SK-N-SH (cell line): Measurements from ENCODE around the gene HEMK1. TPM values are rescaled to one million over a fixed set of nuclear protein-coding genes. Genes with fewer than 3 reads are reported as not detected.

ENCODE experiments used
- CTCF ChIA-PET: fragments of 300-600, 350-600 bp; formaldehyde crosslinking; extraction: SDS; loops from one replicate; lab custom pipeline; 2021; lab: Yijun Ruan, JAX
- POLR2A ChIA-PET: fragments of 350-600 bp; sonication (Branson Sonifier 250); formaldehyde crosslinking; extraction: SDS; loops from one replicate; lab custom pipeline; 2020; ENCODE audit warnings: antibody characterized with exemption, inconsistent platforms; lab: Yijun Ruan, JAX
- DNase-seq: peaks from one replicate; pipeline ENCODE4 v3.0.0; 2012
- H2AFZ ChIP-seq: fragments of 200-600 bp; sonication (generic); 2 replicates; pipeline ENCODE4 v1.8.1; 2016; ENCODE audit warnings: antibody characterized with exemption, mild to moderate bottlenecking, low read depth
- H3F3A ChIP-seq: fragments of 200-600 bp; sonication (generic); replicated peaks from 2 replicates; pipeline ENCODE3; 2016; ENCODE audit warnings: antibody characterized with exemption, mild to moderate bottlenecking; ENCODE audit not compliant: insufficient read depth
- H3K27ac ChIP-seq, 2 experiments: fragments of 200-500 bp in 1 of 2; fragments of 200-600 bp in 1 of 2; sonication (Bioruptor generic) in 1 of 2; sonication (generic), shearing (Covaris generic) in 1 of 2; 2 replicates each; pipeline versions ENCODE4 v1.5.1 to v1.6.1; 2014 to 2016; ENCODE audit warnings: low read depth in 2 of 2, inconsistent platforms in 1 of 2, low read length in 1 of 2, mild to moderate bottlenecking in 1 of 2, mixed read lengths in 1 of 2
- H3K27me3 ChIP-seq: fragments of 200-600 bp; sonication (generic), shearing (Covaris generic); 2 replicates; pipeline ENCODE4 v1.6.1; 2016; ENCODE audit warnings: mixed run types; ENCODE audit not compliant: insufficient read depth
- H3K36me3 ChIP-seq, 2 experiments: fragments of 200-500 bp in 1 of 2; fragments of 200-600 bp in 1 of 2; sonication (Bioruptor generic) in 1 of 2; sonication (generic) in 1 of 2; replicated peaks in 1 of 2; 2 replicates each; pipeline versions ENCODE3 to v1.5.1; 2014 to 2016; ENCODE audit warnings: low read length in 1 of 2, mild to moderate bottlenecking in 1 of 2; ENCODE audit not compliant: insufficient read depth in 2 of 2, control insufficient read depth in 1 of 2
- H3K4me1 ChIP-seq, 2 experiments: fragments of 200-500 bp in 1 of 2; fragments of 200-600 bp in 1 of 2; sonication (Bioruptor generic) in 1 of 2; sonication (generic), shearing (Covaris generic) in 1 of 2; 2 replicates each; pipeline versions ENCODE4 v1.5.1 to v1.6.1; 2014 to 2016; ENCODE audit warnings: low read depth in 1 of 2, low read length in 1 of 2, mixed run types in 1 of 2; ENCODE audit not compliant: insufficient read depth in 2 of 2, control insufficient read depth in 1 of 2
- H3K4me2 ChIP-seq: fragments of 200-600 bp; sonication (generic), shearing (Covaris generic); 2 replicates; pipeline ENCODE4 v1.6.1; 2017; ENCODE audit warnings: mixed run types
- H3K4me3 ChIP-seq, 2 experiments: fragments of 200-500 bp in 1 of 2; fragments of 200-600 bp in 1 of 2; sonication (Bioruptor generic) in 1 of 2; sonication (generic), shearing (Covaris generic) in 1 of 2; 2 replicates each; pipeline versions ENCODE4 v1.5.1 to v1.8.1; 2014 to 2016; ENCODE audit warnings: low read depth in 2 of 2, inconsistent platforms in 1 of 2, low read length in 1 of 2, mild to moderate bottlenecking in 1 of 2, mixed read lengths in 1 of 2, moderate library complexity in 1 of 2
- H3K79me2 ChIP-seq: fragments of 200-600 bp; sonication (generic); 2 replicates; pipeline ENCODE4 v1.8.1; 2017; ENCODE audit warnings: mild to moderate bottlenecking; ENCODE audit not compliant: insufficient read depth
- H3K9ac ChIP-seq: fragments of 200-600 bp; sonication (generic); 2 replicates; pipeline ENCODE4 v1.6.1; 2017; ENCODE audit warnings: mixed run types
- H3K9me2 ChIP-seq: fragments of 200-600 bp; sonication (generic); 2 replicates; pipeline ENCODE4 v1.6.1; 2017; ENCODE audit warnings: mixed run types
- H3K9me3 ChIP-seq: fragments of 200-600 bp; sonication (generic); 2 replicates; pipeline ENCODE4 v1.6.1; 2017; ENCODE audit warnings: mixed run types, mild to moderate bottlenecking, moderate library complexity
- H4K20me1 ChIP-seq: fragments of 200-600 bp; sonication (generic); 2 replicates; pipeline ENCODE4 v1.6.1; 2017; ENCODE audit warnings: mild to moderate bottlenecking, mixed run types; ENCODE audit not compliant: insufficient read depth
- CHD2 ChIP-seq: fragments of 150-350 bp; IDR thresholded peaks from 2 replicates; pipeline ENCODE4 v1.6.1; 2018; ENCODE audit warnings: low read length; ENCODE audit not compliant: partially characterized antibody
- EP300 ChIP-seq, 2 experiments: IDR thresholded peaks; 2 replicates each; pipeline versions ENCODE4 v1.4.0 to v1.6.1; 2012; ENCODE audit warnings: borderline replicate concordance in 1 of 2, low read depth in 1 of 2, low read length in 1 of 2
- FOSL2 ChIP-seq: IDR thresholded peaks from 2 replicates; pipeline ENCODE4 v1.4.0; 2012; ENCODE audit warnings: low read depth, mild to moderate bottlenecking, moderate library complexity, borderline replicate concordance
- FOXJ3 ChIP-seq: sonication (generic); formaldehyde crosslinking; IDR thresholded peaks from 2 replicates; pipeline ENCODE4 v1.5.1; 2020; ENCODE audit warnings: mild to moderate bottlenecking, missing genetic modification reagents
- GABPA ChIP-seq: IDR thresholded peaks from 2 replicates; pipeline ENCODE4 v1.4.0; 2012; ENCODE audit warnings: low read depth, mild to moderate bottlenecking
- GATA2 ChIP-seq: sonication (generic); formaldehyde crosslinking; IDR thresholded peaks from 2 replicates; pipeline ENCODE4 v1.5.0; 2020; ENCODE audit warnings: mild to moderate bottlenecking, missing genetic modification reagents
- JUND ChIP-seq: IDR thresholded peaks from 2 replicates; pipeline ENCODE4 v1.4.0; 2012
- MEF2A ChIP-seq: IDR thresholded peaks from 2 replicates; pipeline ENCODE4 v1.4.0; 2012; ENCODE audit warnings: low read depth, borderline replicate concordance
- NFIC ChIP-seq: IDR thresholded peaks from 2 replicates; pipeline ENCODE4 v1.4.0; 2012; ENCODE audit warnings: borderline replicate concordance
- RFX5 ChIP-seq: IDR thresholded peaks from 2 replicates; pipeline ENCODE4 v1.6.1; 2012; ENCODE audit warnings: mild to moderate bottlenecking, improper control_type of control experiment, low read length
- RXRA ChIP-seq: IDR thresholded peaks from 2 replicates; pipeline ENCODE4 v1.4.0; 2012; ENCODE audit warnings: low read depth, mild to moderate bottlenecking, borderline replicate concordance
- SIN3A ChIP-seq: IDR thresholded peaks from 2 replicates; pipeline ENCODE4 v1.6.1; 2012; ENCODE audit warnings: low read depth, mild to moderate bottlenecking, low read length, moderate library complexity, borderline replicate concordance
- TAF1 ChIP-seq: IDR thresholded peaks from 2 replicates; pipeline ENCODE4 v1.6.1; 2012; ENCODE audit warnings: low read depth, mild to moderate bottlenecking, low read length, moderate library complexity, borderline replicate concordance
- TEAD4 ChIP-seq: IDR thresholded peaks from 2 replicates; pipeline ENCODE4 v1.4.0; 2012; ENCODE audit warnings: mild to moderate bottlenecking, borderline replicate concordance; ENCODE audit not compliant: insufficient read depth
- WGBS: methylation state at CpG from one replicate; pipeline ENCODE4 v1.1.6; 2017; ENCODE audit warnings: low lambda C conversion rate; 5-methylcytosine and 5-hydroxymethylcytosine counted together
- polyA plus RNA-seq, 3 experiments: library from polyadenylated mRNA; depleted of rRNA; stranded (reverse); fragments of >200 nt; gene quantifications; 2 replicates each; pipeline ENCODE4 v1.2.3, GENCODE V29; 2012
- TF ChIP-seq, protein P1 (sequence below): IDR thresholded peaks from 2 replicates; pipeline ENCODE4 v1.6.1; 2012; ENCODE audit warnings: mild to moderate bottlenecking, low read depth, low read length, moderate library complexity
- TF ChIP-seq, protein P2 (sequence below): fragments of 200-600 bp; sonication (generic); IDR thresholded peaks from 2 replicates; pipeline ENCODE4 v1.6.1; 2017; ENCODE audit warnings: antibody characterized with exemption, mild to moderate bottlenecking, moderate library complexity

The HEMK1 gene
- polyA plus RNA-seq, 1 of the 3 experiments (the other 2 are of a cell fraction) = 15.4 TPM

DNA sequence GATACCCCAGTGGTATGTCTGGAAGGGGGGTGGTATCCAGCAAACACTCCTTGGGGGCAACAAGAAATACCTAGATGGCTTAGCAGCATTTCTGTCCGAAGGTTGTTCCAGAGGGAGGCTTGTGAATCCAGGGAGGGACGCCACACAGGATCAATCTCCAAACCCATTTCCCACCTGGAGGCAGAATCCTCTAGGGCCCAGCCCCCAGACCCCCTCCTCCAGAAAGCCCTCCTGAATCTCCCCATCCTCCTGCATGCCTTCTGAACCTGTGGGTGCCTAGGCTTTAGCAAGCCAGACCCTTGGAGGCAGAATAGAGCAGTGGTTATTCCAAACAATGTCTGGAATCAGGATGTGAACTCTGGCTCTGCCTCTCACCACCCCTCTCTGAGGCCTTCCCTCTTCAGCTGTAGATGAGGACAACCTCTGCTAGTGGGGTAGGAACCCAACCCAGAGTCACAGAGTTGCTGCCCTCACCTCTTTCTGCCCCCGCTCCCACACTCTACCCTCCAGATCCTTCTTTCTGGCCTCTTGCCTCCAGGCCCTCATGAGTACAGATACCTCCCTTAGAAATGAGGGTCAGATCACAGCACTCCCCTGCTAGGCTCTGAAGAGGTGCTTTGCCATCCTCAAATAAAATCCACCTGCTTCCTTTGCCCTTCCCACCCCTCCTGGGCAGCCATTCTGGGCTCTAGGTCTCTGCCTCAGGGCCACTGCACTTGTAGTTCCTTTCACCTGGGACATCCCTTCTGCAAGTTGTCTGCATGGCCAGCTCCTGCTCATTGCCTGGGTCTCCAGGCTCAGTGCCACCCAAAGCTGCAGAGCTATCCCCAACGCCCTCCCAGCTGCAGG is 34.2 kb downstream of the HEMK1 start:
- Histone ChIP-seq H3K9me2 (no peaks in the 10 kb centered on the region), H3K4me1 (peaks cover 17 to 41% of the 10 kb centered on the region in 2 experiments), H3K79me2 (no peaks in the 10 kb centered on the region), H3K27me3 (no peaks in the 10 kb centered on the region), H3K4me2 (no peak overlapping the region), H3K36me3 (peaks cover 0 to 4% of the 10 kb centered on the region in 2 experiments), H3K9ac (no peak overlapping the region), H3K27ac (no peak overlapping the region; a peak in 1 of 4 replicates), H4K20me1 (no peaks in the 10 kb centered on the region), H3K9me3 (no peaks in the 10 kb centered on the region), H3K4me3 (no peak overlapping the region), H3F3A (no peaks in the 10 kb centered on the region), H2AFZ (no peak overlapping the region)
- 86% methylated on average over 2 of the region's 4 CpGs for WGBS
- ChIA-PET CTCF (interaction anchor here (1.6 to 25.1 kb wide), 3 partner anchors 10 to 35 kb away, joined by 5 to 648 read pairs (median 111); partner anchors contain the start of genes C3orf18, CISH, HEMK1 and MAPKAPK3), POLR2A (no interaction called here)
- TF ChIP-seq NFIC = no peak
- no peak for TF ChIP-seq GABPA
- no peak for TF ChIP-seq EP300 (IDR thresholded peaks at IDR 0.05; ENCODE audit: borderline replicate concordance in 1 of 2, low read depth in 1 of 2, low read length in 1 of 2)
- TF ChIP-seq, protein P1, sequence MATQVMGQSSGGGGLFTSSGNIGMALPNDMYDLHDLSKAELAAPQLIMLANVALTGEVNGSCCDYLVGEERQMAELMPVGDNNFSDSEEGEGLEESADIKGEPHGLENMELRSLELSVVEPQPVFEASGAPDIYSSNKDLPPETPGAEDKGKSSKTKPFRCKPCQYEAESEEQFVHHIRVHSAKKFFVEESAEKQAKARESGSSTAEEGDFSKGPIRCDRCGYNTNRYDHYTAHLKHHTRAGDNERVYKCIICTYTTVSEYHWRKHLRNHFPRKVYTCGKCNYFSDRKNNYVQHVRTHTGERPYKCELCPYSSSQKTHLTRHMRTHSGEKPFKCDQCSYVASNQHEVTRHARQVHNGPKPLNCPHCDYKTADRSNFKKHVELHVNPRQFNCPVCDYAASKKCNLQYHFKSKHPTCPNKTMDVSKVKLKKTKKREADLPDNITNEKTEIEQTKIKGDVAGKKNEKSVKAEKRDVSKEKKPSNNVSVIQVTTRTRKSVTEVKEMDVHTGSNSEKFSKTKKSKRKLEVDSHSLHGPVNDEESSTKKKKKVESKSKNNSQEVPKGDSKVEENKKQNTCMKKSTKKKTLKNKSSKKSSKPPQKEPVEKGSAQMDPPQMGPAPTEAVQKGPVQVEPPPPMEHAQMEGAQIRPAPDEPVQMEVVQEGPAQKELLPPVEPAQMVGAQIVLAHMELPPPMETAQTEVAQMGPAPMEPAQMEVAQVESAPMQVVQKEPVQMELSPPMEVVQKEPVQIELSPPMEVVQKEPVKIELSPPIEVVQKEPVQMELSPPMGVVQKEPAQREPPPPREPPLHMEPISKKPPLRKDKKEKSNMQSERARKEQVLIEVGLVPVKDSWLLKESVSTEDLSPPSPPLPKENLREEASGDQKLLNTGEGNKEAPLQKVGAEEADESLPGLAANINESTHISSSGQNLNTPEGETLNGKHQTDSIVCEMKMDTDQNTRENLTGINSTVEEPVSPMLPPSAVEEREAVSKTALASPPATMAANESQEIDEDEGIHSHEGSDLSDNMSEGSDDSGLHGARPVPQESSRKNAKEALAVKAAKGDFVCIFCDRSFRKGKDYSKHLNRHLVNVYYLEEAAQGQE = no peak
- TF ChIP-seq SIN3A = no peak
- TF ChIP-seq GATA2 (CRISPR knock-in tag) = no peak
- TF ChIP-seq TEAD4 = no peak
- no peak for TF ChIP-seq FOXJ3 (CRISPR knock-in tag)
- TF ChIP-seq TAF1 = no peak
- TF ChIP-seq RXRA = no peak
- TF ChIP-seq JUND = no peak
- TF ChIP-seq RFX5 = no peak
- TF ChIP-seq, protein P2, sequence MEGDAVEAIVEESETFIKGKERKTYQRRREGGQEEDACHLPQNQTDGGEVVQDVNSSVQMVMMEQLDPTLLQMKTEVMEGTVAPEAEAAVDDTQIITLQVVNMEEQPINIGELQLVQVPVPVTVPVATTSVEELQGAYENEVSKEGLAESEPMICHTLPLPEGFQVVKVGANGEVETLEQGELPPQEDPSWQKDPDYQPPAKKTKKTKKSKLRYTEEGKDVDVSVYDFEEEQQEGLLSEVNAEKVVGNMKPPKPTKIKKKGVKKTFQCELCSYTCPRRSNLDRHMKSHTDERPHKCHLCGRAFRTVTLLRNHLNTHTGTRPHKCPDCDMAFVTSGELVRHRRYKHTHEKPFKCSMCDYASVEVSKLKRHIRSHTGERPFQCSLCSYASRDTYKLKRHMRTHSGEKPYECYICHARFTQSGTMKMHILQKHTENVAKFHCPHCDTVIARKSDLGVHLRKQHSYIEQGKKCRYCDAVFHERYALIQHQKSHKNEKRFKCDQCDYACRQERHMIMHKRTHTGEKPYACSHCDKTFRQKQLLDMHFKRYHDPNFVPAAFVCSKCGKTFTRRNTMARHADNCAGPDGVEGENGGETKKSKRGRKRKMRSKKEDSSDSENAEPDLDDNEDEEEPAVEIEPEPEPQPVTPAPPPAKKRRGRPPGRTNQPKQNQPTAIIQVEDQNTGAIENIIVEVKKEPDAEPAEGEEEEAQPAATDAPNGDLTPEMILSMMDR = no peak
- no peak for TF ChIP-seq MEF2A
- TF ChIP-seq FOSL2 = no peak
- TF ChIP-seq CHD2 = no peak
- no peak for DNase-seq
